GM21786 (cell line): ENCODE measurements around the gene NMNAT2.

ENCODE experiments used
- ATAC-seq: cut with Tn5 transposase; IDR thresholded peaks from one replicate; pipeline ENCODE4 v1.9.1; 2021; ENCODE audit not compliant: unreplicated experiment

The NMNAT2 gene

GRCh38 chr1:183272390-183272848, 145.8 kb downstream of the NMNAT2 start:
- no peak for ATAC-seq

DNA sequence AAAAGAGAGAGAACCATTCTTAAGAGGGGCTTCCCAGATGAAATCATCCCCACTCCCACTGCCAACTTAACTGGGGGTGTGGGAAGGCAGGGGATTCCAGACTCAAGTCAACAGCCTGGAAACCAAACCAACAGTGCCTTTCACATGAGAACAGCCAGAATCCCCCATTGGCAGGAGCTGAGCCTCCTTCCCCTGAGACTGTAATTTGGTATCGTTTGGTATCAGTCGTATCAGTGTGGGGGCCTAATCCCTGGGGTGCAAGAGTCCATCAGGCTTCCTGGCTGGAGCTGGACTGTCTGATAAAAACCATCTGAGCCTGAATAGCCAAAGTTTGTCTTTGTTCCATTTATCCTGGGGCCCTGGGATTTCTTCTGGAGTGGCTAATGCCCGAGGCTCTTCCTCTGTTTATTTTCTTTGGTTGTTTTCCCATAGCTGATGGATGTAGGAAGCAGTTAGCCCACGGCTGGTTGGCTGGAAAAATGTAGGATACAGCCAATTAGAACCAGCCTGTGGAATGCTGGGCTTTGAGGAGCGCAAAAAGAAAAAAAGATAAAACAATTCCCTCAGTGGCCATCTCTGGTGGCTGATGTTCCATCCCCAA, 147.5 kb downstream of the NMNAT2 start:
- ATAC-seq: no peak

- ATAC-seq: no peak
Observed at GRCh38 chr1:183267646-183268431, 150.3 kb downstream of the NMNAT2 start.

DNA sequence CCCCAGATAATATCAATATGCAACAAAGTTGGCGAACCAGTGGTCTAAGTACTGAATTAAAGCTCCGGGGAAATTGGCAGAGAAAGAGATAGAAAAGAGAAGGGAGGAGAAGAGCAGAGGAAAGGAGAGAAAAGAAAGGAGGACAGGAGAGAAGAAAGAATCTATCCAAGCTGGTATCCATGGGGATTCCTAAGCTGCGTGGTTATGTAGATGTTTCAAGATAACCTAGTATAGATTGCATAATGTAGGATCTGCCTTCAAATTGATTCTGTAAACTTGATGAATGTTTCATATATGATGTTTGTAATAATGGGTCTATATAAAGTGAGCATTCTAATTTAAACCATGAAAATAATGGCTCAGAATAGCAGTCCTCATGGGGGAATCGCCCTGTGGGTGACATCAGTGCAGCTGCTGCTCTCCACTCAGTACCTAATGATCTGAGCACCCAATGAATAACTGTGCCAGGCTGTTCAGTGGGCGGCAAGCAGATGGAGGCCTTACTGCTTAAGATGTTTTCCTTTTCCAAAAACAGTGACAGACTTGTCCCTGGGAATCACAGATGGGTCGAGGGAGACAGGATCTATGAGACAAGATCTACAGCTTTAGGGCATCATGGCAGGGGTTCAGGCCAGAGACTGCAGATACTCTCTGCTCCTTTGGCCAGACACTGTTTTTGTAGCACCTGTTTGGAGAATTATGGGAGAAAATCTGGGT, 154.1 kb downstream of the NMNAT2 start:
- no peak for ATAC-seq

- no peak for ATAC-seq
Observed at GRCh38 chr1:183262628-183263200, 155.5 kb downstream of the NMNAT2 start.

GRCh38 chr1:183259924-183260323, 158.3 kb downstream of the NMNAT2 start:
- no peak for ATAC-seq

DNA sequence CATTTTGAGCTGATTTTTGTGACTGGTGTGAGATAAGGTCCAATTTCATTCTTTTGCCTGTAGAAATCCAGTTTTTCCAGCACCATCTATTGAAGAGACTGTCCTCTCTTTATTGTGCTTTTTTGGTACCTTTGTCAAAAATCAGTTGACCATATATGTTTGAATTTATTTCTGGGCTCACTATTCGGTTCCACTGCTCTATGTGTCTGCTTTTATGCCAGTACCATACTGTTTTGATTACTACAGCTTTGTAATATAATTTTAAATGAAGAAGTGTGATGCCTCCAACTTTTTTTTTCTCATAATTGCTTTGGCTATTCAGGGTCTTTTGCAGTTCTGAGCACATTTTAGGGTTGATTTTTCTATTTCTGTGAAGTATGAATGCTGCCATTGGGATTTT, 163.1 kb downstream of the NMNAT2 start:
- no peak for ATAC-seq

- no peak for ATAC-seq
Observed at GRCh38 chr1:183251959-183252450, 166.2 kb downstream of the NMNAT2 start.

GRCh38 chr1:183251101-183251958, 166.8 kb downstream of the NMNAT2 start:
- no peak for ATAC-seq

GRCh38 chr1:183249941-183250452, 168.2 kb downstream of the NMNAT2 start:
- no peak for ATAC-seq

DNA sequence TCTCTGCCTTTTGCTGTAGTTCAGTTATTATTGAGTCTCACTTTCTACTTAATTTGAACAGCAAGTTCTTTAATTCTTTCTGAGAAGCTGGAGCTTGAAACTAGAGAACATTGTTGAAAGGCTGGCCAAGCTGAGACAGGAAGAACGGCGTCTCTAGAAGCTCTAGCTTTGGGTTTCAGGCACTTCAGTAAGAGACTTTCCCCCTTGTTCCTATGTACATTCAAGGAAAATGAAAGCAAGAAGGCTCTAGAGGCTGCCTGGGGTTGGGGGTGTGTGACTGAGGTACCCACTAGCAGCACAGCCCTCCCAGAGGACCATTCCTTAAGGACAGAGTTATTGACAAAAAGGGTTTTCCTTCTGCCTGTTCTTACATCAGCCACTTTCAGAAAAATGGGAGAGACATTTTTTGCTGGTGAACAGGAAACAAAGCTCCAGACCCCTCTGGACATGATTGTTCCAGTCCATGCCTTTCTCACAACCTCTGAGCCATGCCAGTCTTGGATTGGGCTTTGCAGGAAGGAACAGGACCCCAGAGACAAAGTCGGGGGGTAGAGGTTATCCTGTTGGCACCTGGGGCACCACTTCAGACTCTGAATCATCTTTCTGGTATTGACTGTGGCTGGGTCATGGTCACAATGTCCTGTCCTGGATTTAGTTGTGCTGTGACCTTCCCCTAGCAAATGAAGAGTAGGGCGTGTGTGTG, 169.0 kb downstream of the NMNAT2 start:
- ATAC-seq: no peak

- no peak for ATAC-seq
Observed at GRCh38 chr1:183247931-183248330, 170.2 kb downstream of the NMNAT2 start.

DNA sequence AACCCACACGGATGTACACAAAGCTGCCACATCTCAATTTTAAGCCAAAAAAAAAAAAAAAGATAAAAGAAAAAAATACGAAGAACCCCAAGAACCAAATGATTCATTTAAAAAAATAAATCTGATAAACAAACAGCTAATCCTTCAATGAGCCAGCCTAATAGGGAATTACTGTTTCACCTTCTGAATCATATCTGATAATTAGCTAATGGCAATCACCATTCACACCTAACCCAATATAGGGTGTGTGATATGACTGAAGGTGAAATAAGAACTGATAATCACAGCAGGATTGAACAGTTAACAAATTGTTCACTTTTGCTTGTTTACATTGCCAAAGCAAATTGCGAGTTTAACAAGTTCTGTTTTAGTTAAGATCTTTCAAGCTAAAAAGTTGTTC, 170.7 kb downstream of the NMNAT2 start:
- no peak for ATAC-seq

- no peak for ATAC-seq
Observed at GRCh38 chr1:183247066-183247465, 171.1 kb downstream of the NMNAT2 start.

DNA sequence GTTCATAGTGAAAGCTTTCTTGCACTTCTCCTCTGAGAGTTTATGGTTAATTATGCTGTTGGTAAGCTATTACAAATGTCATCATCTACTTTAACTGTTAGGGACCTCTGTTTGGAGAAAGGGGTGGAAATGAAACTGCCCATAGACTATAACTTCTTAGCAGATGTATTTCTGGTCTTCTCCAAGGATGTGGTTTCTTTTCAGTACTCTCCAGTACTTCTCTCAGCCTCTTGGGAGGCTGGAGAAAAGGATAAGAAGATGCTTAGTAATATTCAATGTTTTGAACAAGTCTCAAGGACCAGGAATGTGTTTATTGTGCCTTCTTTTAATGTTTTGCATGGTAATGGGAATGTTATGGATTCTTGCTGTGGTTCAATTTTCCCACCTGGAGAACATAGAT, 171.7 kb downstream of the NMNAT2 start:
- no peak for ATAC-seq

DNA sequence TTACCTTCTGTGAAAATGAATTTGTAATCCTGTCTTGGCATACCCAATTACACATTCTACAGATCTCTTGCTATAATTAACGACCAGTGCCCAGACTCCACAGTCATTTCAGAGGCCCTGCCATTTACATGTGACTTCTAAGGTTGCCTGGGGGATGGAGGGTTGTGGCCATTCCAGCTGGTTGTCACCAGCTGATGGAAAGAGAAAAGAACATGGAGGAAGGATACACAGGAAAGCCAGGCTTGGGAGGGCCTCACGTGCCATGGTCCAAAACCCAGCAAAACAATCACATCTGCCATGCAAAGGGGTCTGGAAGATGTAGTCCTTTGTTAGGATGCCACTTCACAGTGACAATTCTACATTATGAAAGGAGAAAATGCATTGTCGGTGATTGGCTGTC, 172.8 kb downstream of the NMNAT2 start:
- ATAC-seq: no peak

DNA sequence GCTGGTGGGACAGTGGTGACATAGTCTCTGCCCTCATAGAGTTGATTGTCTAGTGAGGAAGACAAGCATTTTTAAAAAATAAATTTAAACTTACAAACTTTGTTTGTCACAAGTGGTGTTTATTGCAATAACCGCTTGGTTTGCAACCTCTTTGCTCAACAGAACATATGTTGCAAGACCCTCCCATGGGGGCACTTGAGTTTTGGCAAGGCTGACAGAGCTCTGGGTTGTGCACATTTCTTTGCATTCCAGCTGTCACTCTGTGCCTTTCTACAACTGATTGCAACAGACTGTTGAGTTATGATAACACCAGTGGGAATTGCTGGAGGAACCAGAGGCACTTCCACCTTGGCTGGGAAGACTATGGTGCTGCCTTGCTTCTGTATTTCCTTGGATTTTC, 173.7 kb downstream of the NMNAT2 start:
- no peak for ATAC-seq

GRCh38 chr1:183243161-183244050, 174.8 kb downstream of the NMNAT2 start:
- ATAC-seq: no peak

GRCh38 chr1:183242556-183242955, 175.6 kb downstream of the NMNAT2 start:
- no peak for ATAC-seq
